ENCODE results near the gene GPC3. TPM values are rescaled to one million over a fixed set of nuclear protein-coding genes. Genes with fewer than 3 reads are reported as not detected.
A peak's percentile ranks its signal among the peaks of the same experiment; 100 is the strongest.

Gene GPC3
- total RNA-seq, 1 donor from 2014 or later, result 306 TPM

GRCh38 chrX:133561251-133561650, 424.1 kb downstream of the GPC3 start:
- no peak overlapping the region for H3K9ac ChIP-seq (ENCODE audit: low read depth in 1 of 3, low read length in 3 of 3)
- no peaks in the 10 kb centered on the region for H3K27me3 ChIP-seq (ENCODE audit: control insufficient read depth in 3 of 3, insufficient read depth in 3 of 3, low read length in 3 of 3)
- H3K36me3 ChIP-seq (ENCODE audit: control insufficient read depth in 3 of 3, insufficient read depth in 3 of 3, low read length in 3 of 3), result no peaks in the 10 kb centered on the region
- H3K27ac ChIP-seq (ENCODE audit: low read depth, low read length), result no peak overlapping the region
- no peaks in the 10 kb centered on the region for H3K4me1 ChIP-seq (ENCODE audit: control insufficient read depth in 3 of 3, insufficient read depth in 3 of 3, low read length in 3 of 3)
- H3K9me3 ChIP-seq (ENCODE audit: control insufficient read depth in 3 of 3, low read length in 3 of 3), result no peaks in the 10 kb centered on the region
- H3K4me3 ChIP-seq (ENCODE audit: low read length in 3 of 3), result no peak overlapping the region

- no peaks in the 10 kb centered on the region for H3K27me3 ChIP-seq (ENCODE audit: control insufficient read depth in 3 of 3, insufficient read depth in 3 of 3, low read length in 3 of 3)
- no peaks in the 10 kb centered on the region for H3K9me3 ChIP-seq (ENCODE audit: control insufficient read depth in 3 of 3, low read length in 3 of 3)
- no peak overlapping the region for H3K4me3 ChIP-seq (ENCODE audit: low read length in 3 of 3)
- no peaks in the 10 kb centered on the region for H3K4me1 ChIP-seq (ENCODE audit: control insufficient read depth in 3 of 3, insufficient read depth in 3 of 3, low read length in 3 of 3)
- no peak overlapping the region for H3K27ac ChIP-seq (ENCODE audit: low read depth, low read length)
- no peaks in the 10 kb centered on the region for H3K36me3 ChIP-seq (ENCODE audit: control insufficient read depth in 3 of 3, insufficient read depth in 3 of 3, low read length in 3 of 3)
- no peak overlapping the region for H3K9ac ChIP-seq (ENCODE audit: low read depth in 1 of 3, low read length in 3 of 3)
Measured at GRCh38 chrX:133559909-133560308, 425.5 kb downstream of the GPC3 start.

GRCh38 chrX:133555782-133556458, 429.5 kb downstream of the GPC3 start:
- Histone ChIP-seq H3K36me3 (ENCODE audit: control insufficient read depth in 3 of 3, insufficient read depth in 3 of 3, low read length in 3 of 3) (no peaks in the 10 kb centered on the region), H3K9me3 (ENCODE audit: control insufficient read depth in 3 of 3, low read length in 3 of 3) (no peaks in the 10 kb centered on the region), H3K27me3 (ENCODE audit: control insufficient read depth in 3 of 3, insufficient read depth in 3 of 3, low read length in 3 of 3) (no peaks in the 10 kb centered on the region), H3K9ac (ENCODE audit: low read depth in 1 of 3, low read length in 3 of 3) (no peak overlapping the region), H3K4me3 (ENCODE audit: low read length in 3 of 3) (no peak overlapping the region), H3K4me1 (ENCODE audit: control insufficient read depth in 3 of 3, insufficient read depth in 3 of 3, low read length in 3 of 3) (peaks cover 0 to 7% (median 0%) of the 10 kb centered on the region in 3 donors), H3K27ac (ENCODE audit: low read depth, low read length) (no peak overlapping the region)

DNA sequence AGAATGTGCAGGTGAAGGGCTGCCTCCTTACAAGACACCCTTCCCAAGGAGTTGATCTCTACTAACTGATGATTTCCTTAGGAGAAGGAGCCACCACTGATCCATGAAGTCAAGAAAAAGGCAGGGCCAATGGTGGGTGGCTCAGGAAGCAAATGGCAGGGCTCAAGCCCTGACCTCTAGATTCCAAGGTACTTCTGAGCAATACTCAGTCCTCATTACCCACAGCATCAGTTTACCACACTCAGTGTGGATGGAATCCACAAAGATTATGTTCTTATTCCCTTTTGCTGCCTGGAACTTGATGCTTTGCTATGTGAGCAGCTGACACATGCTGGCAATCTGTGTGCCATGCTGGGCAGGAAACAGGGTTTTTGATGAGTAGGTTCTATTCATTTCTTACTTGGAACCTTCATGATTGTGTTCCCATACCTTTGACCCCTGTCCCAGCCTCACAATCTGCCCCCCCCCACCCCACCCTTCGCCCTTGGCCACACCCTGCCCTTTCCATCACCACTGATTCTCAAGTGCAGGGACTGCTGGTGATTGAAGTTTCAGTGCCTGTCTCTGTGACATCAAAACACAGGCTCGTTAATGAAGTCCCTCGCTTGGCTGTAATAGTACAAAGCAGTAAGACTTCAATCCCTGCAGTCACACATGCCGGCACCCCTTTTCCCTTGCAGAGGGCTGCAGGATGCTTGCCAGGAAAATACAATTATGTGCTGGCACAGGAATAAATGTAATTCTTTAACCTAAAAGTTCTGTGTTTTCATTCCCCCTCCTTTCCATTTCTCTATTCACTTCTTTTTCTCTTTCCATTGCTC, 434.5 kb downstream of the GPC3 start:
- peaks cover 0 to 8% (median 4%) of the 10 kb centered on the region in 3 donors for H3K4me1 ChIP-seq (ENCODE audit: control insufficient read depth in 3 of 3, insufficient read depth in 3 of 3, low read length in 3 of 3)
- H3K27me3 ChIP-seq (ENCODE audit: control insufficient read depth in 3 of 3, insufficient read depth in 3 of 3, low read length in 3 of 3), result no peaks in the 10 kb centered on the region
- no peak overlapping the region for H3K9ac ChIP-seq (ENCODE audit: low read depth in 1 of 3, low read length in 3 of 3)
- H3K36me3 ChIP-seq (ENCODE audit: control insufficient read depth in 3 of 3, insufficient read depth in 3 of 3, low read length in 3 of 3), result no peaks in the 10 kb centered on the region
- H3K9me3 ChIP-seq (ENCODE audit: control insufficient read depth in 3 of 3, low read length in 3 of 3), result no peaks in the 10 kb centered on the region
- H3K27ac ChIP-seq (ENCODE audit: low read depth, low read length), result no peak overlapping the region
- H3K4me3 ChIP-seq (ENCODE audit: low read length in 3 of 3), result no peak overlapping the region

- Histone ChIP-seq H3K4me3 (ENCODE audit: low read length in 3 of 3) (no peak overlapping the region), H3K27me3 (ENCODE audit: control insufficient read depth in 3 of 3, insufficient read depth in 3 of 3, low read length in 3 of 3) (no peaks in the 10 kb centered on the region), H3K27ac (ENCODE audit: low read depth, low read length) (no peak overlapping the region), H3K9ac (ENCODE audit: low read depth in 1 of 3, low read length in 3 of 3) (no peak overlapping the region), H3K36me3 (ENCODE audit: control insufficient read depth in 3 of 3, insufficient read depth in 3 of 3, low read length in 3 of 3) (no peaks in the 10 kb centered on the region), H3K4me1 (ENCODE audit: control insufficient read depth in 3 of 3, insufficient read depth in 3 of 3, low read length in 3 of 3) (peaks cover 0 to 8% (median 4%) of the 10 kb centered on the region in 3 donors), H3K9me3 (ENCODE audit: control insufficient read depth in 3 of 3, low read length in 3 of 3) (no peaks in the 10 kb centered on the region)
Measured at GRCh38 chrX:133549295-133549933, 436.0 kb downstream of the GPC3 start.

DNA sequence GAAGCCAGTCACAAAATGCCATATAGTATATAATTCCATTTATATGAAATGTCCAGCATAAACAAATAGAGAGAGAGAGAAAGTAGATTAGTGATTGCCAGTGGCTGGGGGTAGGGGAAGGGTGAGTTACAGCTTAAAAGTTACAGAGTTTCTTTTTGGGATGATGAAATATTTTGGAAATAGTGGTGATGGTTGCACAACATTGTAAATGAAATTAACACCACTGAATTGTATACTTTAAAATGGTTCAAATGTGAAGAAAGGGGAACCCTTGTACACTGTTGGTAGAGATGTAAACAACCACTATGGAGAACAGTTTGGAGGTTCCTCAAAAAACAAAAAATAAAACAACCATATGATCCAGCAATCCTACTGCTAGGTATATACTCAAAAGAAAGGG, 439.0 kb downstream of the GPC3 start:
- Histone ChIP-seq H3K36me3 (ENCODE audit: control insufficient read depth in 3 of 3, insufficient read depth in 3 of 3, low read length in 3 of 3) (no peaks in the 10 kb centered on the region), H3K27me3 (ENCODE audit: control insufficient read depth in 3 of 3, insufficient read depth in 3 of 3, low read length in 3 of 3) (no peaks in the 10 kb centered on the region), H3K9ac (ENCODE audit: low read depth in 1 of 3, low read length in 3 of 3) (no peak overlapping the region), H3K4me3 (ENCODE audit: low read length in 3 of 3) (no peak overlapping the region), H3K4me1 (ENCODE audit: control insufficient read depth in 3 of 3, insufficient read depth in 3 of 3, low read length in 3 of 3) (peaks cover 12 to 17% (median 15%) of the 10 kb centered on the region in 3 donors), H3K9me3 (ENCODE audit: control insufficient read depth in 3 of 3, low read length in 3 of 3) (no peaks in the 10 kb centered on the region), H3K27ac (ENCODE audit: low read depth, low read length) (no peak overlapping the region)

DNA sequence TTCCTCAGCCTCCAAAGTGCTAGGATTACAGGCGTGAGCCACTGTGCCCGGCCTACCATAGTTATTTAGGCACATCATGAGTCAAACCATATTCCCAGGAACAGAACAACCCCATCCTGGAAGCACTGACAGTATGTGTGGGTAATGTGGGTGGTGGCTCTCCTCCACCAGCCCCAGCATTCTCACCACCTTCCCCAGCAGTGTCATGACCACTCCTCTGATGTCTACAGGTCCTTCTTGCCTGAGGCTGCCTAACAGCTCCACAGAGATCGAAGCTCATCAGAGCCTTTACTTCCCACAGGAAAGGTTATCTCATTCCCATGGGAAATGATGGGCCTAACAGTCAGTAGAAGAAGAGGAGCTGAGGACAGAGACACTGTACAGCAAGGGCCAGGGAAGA, 440.6 kb downstream of the GPC3 start:
- H3K9ac ChIP-seq (ENCODE audit: low read depth in 1 of 3, low read length in 3 of 3), result no peak overlapping the region
- no peaks in the 10 kb centered on the region for H3K36me3 ChIP-seq (ENCODE audit: control insufficient read depth in 3 of 3, insufficient read depth in 3 of 3, low read length in 3 of 3)
- no peak overlapping the region for H3K27ac ChIP-seq (ENCODE audit: low read depth, low read length)
- H3K4me3 ChIP-seq (ENCODE audit: low read length in 3 of 3), result no peak overlapping the region
- H3K9me3 ChIP-seq (ENCODE audit: control insufficient read depth in 3 of 3, low read length in 3 of 3), result no peaks in the 10 kb centered on the region
- peaks cover 10 to 14% (median 12%) of the 10 kb centered on the region in 3 donors for H3K4me1 ChIP-seq (ENCODE audit: control insufficient read depth in 3 of 3, insufficient read depth in 3 of 3, low read length in 3 of 3)
- H3K27me3 ChIP-seq (ENCODE audit: control insufficient read depth in 3 of 3, insufficient read depth in 3 of 3, low read length in 3 of 3), result no peaks in the 10 kb centered on the region

GRCh38 chrX:133544115-133544514, 441.3 kb downstream of the GPC3 start:
- Histone ChIP-seq H3K4me1 (ENCODE audit: control insufficient read depth in 3 of 3, insufficient read depth in 3 of 3, low read length in 3 of 3) (peaks cover 10 to 14% (median 12%) of the 10 kb centered on the region in 3 donors), H3K9me3 (ENCODE audit: control insufficient read depth in 3 of 3, low read length in 3 of 3) (no peaks in the 10 kb centered on the region), H3K9ac (ENCODE audit: low read depth in 1 of 3, low read length in 3 of 3) (no peak overlapping the region), H3K36me3 (ENCODE audit: control insufficient read depth in 3 of 3, insufficient read depth in 3 of 3, low read length in 3 of 3) (no peaks in the 10 kb centered on the region), H3K27me3 (ENCODE audit: control insufficient read depth in 3 of 3, insufficient read depth in 3 of 3, low read length in 3 of 3) (no peaks in the 10 kb centered on the region), H3K27ac (ENCODE audit: low read depth, low read length) (no peak overlapping the region), H3K4me3 (ENCODE audit: low read length in 3 of 3) (no peak overlapping the region)

DNA sequence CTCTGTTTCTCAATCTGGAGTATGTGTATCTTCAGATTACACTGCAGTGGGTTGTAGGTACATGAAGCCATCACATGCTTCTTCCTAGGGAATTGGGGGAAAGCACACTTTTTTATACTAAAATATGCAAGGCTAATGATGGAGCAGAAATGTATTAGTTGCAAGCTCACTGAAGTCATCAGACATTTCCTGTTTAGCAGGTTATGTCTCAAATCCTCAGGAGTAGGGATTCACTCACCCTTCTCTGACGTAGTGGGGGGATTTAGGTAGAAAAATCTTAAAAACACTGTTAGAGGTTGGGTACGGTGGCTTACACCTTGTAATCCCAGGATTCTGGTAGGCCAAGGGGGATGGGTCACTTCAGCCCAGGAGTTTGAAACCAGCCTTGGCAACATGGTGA, 441.7 kb downstream of the GPC3 start:
- Histone ChIP-seq H3K9ac (ENCODE audit: low read depth in 1 of 3, low read length in 3 of 3) (no peak overlapping the region), H3K9me3 (ENCODE audit: control insufficient read depth in 3 of 3, low read length in 3 of 3) (no peaks in the 10 kb centered on the region), H3K27ac (ENCODE audit: low read depth, low read length) (no peak overlapping the region), H3K27me3 (ENCODE audit: control insufficient read depth in 3 of 3, insufficient read depth in 3 of 3, low read length in 3 of 3) (no peaks in the 10 kb centered on the region), H3K4me3 (ENCODE audit: low read length in 3 of 3) (no peak overlapping the region), H3K4me1 (ENCODE audit: control insufficient read depth in 3 of 3, insufficient read depth in 3 of 3, low read length in 3 of 3) (peaks cover 10 to 14% (median 12%) of the 10 kb centered on the region in 3 donors), H3K36me3 (ENCODE audit: control insufficient read depth in 3 of 3, insufficient read depth in 3 of 3, low read length in 3 of 3) (no peaks in the 10 kb centered on the region)

GRCh38 chrX:133542476-133542875, 442.9 kb downstream of the GPC3 start:
- Histone ChIP-seq H3K27me3 (ENCODE audit: control insufficient read depth in 3 of 3, insufficient read depth in 3 of 3, low read length in 3 of 3) (no peaks in the 10 kb centered on the region), H3K9ac (ENCODE audit: low read depth in 1 of 3, low read length in 3 of 3) (no peak overlapping the region), H3K4me1 (ENCODE audit: control insufficient read depth in 3 of 3, insufficient read depth in 3 of 3, low read length in 3 of 3) (peaks cover 10 to 14% (median 12%) of the 10 kb centered on the region in 3 donors), H3K27ac (ENCODE audit: low read depth, low read length) (peak overlapping the region; percentile 25), H3K4me3 (ENCODE audit: low read length in 3 of 3) (no peak overlapping the region), H3K36me3 (ENCODE audit: control insufficient read depth in 3 of 3, insufficient read depth in 3 of 3, low read length in 3 of 3) (no peaks in the 10 kb centered on the region), H3K9me3 (ENCODE audit: control insufficient read depth in 3 of 3, low read length in 3 of 3) (no peaks in the 10 kb centered on the region)
